Stimulated activated CD4-positive, alpha-beta T cell treated with anti-CD3 and anti-CD28 coated beads, Interleukin-15, amount 100 ng/mL, for 1 hour (primary cell): ENCODE results near the gene RPGR.

Experiments used
- DNase-seq, 2 donors: peaks; one replicate each; pipeline ENCODE4 v3.0.0-alpha.2; 2020; ENCODE audit warnings: low read depth in 1 of 2, low spot score in 1 of 2

Gene RPGR

DNA sequence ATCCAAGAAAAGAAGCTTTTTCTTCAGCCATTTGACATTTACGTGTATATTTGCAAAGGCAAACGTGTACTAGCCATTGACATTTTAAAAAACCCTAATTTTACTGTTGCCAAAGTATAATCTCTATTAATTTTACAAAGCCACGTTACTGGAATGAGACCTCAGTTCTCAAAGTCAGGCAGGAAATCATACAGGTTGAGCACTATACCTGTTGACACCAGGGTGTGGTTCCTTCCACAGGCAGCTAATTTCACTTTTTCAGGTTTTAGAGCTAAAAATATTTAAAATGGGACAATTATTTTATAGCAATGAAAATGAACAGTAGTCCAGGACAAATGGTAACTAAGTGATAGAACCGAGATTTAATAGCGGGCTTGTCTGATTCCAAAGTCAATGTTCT is 6.5 kb downstream of the RPGR start:
- DNase-seq: no peak

DNA sequence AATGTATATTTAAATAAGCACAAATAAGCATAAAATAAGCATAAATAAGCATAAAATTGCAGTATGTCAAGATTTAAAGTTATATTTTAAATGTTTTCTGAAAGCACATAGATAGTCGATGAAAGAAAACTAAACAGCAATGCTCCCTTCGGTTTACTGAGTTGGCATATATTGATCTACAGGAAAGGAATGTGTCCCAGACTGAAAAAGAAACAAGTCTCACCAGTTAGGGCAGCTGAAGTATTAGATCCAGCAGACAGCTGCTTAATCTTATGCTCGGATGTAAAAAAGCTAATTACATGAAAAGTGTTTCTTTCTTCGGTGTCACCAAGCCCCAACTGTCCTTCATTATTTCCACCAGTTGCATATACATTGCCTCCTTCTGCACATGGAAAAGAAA is 8.7 kb downstream of the RPGR start:
- DNase-seq: no peak

DNA sequence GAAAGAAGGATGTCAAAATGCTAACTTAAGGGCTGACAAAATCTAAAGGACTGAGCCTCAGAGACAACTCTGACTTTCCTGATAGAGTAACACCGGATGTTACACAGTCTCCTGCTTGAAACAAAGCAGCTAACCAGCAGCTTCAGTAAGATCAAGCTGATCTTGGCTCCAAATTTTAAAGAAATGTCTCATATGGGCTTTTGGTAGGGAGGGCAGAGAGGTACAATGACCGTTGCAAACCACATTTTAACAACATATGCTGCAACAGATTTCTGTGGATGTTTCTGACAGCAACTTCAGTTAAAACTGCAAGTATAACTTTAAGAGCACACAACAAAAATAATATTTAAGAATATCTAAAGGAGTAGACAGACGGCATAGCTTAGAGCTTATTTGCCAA is 9.1 kb downstream of the RPGR start:
- DNase-seq: no peak

DNA sequence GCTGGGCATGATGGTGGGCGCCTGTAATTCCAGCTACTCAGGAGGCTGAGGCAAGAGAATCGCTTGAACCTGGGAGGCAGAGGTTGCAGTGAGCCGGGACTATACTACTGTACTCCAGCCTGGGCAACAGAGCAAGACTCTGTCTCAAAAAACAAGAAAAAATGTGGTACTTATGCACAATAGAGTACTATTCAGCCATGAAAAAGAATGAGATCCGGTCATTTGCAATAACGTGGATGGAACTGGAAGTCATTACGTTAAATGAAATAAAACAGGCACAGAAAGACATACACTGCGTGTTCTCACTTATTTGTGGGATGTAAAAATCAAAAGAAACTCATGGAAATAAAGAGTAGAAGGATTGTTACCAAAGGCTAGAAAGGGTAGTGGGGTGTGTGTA is 12.1 kb downstream of the RPGR start:
- no peak for DNase-seq

DNA sequence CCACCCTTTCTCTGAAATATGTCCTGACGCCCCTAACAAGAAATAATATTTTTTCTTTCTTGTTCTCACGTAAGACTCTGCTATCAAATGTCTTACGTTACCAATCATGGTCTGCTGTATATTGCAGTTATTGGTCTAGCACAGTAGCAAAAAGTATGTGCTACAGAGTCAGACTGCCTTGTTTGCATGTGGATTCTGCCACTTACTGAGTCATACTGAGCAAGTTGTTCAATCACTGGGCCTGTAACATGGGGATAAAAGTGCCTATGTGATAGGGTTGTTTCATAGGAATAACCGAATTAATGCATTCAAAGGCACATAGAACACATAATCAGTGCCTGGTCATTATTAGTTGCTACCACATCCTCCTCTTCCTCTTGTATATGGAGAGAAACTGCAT is 14.1 kb downstream of the RPGR start:
- no peak for DNase-seq

DNA sequence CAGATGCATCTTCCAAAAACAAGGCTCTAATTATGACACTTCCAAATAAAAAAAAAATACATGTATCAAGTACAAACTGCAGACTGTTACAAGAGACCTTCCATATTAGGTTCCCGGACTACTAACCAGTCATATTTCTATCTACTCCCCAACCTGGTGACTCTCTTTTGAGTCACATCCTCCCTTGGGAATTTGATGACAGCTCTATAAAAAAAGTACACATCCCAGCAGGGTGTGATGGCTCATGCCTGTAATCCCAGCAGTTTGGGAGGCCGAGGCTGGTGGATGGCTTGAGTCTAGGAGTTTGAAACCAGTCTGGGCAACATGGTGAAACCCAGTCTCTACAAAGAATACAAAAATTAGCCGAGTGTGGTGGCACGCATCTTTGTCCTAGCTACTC is 14.9 kb downstream of the RPGR start:
- DNase-seq: no peak

DNA sequence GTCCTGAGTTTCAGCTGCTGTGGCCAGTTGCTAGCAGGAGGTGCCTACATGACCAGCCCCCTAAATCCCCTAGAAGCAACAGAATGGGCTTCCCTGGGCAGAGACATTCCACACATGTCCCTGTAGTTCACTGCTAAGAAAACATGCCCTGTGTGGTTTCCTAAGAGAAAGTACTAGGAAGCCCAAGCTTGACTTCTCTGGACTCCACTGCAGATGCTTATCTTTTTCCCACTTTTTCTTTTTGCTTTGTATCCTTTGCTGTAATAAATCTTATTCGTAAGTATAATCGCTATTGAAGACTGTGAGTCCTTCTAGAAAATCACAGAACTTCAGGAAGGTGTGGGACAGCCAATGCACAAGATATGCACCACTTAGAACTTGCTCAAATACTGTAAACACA is 15.6 kb downstream of the RPGR start:
- DNase-seq: no peak

DNA sequence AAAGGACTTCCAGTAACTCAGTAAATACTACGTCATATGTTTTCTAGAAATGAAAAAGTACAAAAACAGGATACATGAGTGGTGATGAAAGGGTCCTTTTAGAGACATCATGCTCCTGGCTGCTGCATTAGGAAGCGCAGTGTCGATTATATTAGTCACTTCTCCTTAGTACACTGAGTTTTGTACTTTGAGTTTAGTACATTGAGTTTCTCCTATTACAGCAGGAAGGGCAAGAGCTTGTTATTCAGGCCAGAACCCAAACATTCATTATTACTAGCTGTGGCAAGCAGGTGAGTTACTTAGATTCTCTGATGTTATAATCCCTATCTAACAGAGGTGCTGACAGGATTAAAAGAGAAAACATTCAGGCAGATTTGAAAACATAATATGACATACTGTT is 21.3 kb downstream of the RPGR start:
- no peak for DNase-seq

DNA sequence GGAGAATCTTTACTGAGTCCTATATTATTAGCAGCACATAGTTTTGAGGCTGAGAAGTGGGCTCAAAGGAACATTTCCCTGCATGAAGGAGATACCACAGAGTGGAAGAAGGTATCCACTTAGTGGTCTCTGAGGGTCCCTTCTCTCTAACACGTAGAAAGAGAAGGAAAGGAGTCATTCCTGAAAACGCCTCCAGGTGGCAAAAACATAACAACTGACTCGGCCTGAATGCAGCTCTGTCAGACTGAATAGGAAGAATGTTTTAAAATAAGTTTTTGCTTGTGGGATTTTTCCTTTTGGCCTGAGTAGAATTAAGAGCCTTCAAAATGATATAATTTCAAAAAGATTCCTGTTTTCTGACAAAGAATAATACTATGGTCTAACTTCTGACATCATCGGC is 23.3 kb downstream of the RPGR start:
- DNase-seq: no peak

DNA sequence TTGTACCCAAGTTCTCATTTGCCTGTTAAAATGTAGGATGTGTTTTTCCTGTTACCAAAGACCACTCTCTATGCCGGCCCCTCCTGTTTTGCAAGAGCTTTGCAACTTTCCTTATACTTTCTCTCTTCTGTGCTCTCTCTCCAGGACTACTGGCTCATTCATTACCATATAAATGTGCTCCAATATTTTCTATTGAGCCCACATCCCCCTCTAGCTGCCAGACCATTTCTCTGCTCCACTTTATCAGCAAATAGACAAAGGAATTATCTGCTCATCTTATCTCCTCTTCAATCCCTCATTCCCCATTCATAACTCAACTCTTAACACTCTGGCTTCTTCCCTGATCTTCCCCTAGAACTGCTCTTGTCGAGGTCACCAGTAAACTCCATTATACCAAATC is 33.6 kb downstream of the RPGR start:
- DNase-seq: no peak

DNA sequence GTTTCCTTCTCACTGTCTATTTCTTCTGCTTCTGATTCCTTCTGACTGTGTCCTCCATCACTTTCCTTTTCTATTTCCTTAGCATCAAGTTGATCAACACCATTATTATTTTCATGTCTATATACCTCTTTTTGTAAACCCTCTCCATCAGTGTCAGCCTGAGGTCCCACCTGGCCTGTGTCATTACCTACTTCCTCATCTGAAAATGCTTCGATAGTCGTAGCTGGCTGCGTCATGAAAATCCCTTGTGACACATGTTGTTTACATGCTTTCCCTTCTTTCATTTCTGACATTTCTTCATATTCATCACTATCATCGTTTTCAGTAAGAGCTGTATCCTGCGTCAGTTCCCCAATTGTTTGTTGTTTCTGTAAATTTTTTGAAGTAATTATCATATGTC is 39.6 kb downstream of the RPGR start:
- no peak for DNase-seq

DNA sequence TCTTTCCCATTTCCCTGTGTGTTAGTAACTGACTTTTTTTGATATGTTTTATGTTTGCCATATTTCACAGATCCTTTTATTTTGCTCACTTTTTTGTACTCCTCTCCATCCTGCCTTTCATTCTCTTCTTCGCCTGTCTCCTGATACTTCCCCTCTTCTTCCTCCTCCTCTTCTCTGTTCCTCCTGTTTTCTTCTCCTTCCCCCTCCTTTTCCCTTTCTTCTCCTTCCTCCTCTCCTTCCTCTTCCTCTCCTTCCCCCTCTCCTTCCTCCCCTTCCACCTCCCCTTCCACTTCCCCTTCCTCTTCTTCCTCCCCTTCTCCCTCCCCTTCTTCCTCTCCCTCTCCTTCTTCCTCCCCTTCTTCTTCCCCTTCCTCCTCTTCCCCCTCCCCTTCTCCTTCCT is 41.7 kb downstream of the RPGR start:
- DNase-seq: no peak

DNA sequence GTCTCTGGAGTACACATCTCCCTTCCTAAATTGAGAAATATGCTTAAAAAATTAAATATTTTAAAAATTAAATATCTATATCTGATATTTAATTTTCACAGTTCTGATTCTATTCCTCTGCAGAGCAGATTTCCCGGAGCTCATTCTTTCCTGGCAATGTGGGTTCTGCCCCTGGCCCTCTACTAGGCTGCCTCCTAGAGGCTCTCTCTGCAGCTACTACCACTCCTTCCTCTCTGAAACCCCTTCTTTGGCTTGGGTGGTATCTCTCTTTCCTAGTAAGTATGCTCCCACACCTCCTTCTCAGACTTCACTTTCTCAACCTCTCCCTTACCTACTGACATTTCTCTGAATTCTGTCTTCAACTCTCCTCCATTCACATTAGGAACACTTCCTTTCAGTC is 45.3 kb downstream of the RPGR start:
- DNase-seq: no peak

DNA sequence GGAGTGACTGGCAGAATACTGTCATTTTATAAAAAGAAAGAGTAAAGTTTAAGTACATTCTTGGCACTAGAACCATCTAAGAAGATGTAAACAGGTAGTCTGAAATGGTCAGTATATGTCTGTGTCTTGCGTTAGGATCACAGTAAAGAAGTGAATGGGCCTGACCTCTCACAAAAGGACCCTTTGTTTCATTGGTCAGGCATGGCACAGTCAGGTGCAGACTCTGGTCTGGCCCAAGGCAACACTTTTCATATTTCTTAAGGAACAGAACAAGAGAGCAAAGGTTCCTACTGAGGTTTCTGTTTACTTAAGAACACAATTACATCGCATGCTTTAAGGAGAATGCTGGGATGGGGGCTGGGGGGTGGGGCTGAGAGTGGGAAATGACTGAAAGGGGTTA is 48.1 kb downstream of the RPGR start:
- no peak for DNase-seq

DNA sequence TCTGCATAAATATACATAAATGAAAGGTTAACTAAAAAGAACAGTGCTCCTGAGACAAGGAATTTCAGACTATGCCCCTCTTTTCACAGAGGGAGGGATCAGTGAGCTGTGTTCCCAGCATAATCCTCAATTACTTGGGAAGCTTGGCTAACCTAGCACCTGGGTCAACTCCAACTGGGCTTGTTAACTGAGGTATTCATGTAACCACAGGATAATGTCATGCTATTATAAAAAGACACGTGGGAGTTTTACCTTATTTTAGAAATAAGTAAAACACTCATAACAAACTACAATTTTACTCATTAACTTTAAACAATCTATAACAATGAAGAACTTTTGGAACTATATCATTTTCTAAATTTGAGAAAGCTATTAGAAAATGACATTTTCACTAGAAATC is 48.6 kb downstream of the RPGR start:
- DNase-seq: no peak

DNA sequence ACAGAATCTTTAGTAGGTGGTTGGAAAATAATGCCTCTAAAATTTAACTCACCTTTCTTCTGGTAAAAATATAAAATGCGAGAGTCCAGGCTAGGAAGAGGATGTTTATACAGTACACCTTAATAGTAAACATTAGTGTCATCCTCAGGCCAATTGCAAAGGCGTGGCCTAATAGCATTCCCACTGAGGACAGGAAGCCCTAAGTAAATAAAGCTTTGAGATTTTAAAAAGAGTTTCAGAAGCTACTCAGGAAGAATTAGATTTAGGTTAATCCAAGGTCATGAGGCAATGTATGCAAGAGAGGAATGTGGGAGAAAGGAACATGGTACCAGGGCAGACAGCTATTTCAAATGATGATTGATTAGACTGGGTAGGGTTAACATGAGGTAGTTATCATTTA is 49.5 kb downstream of the RPGR start:
- DNase-seq: no peak

DNA sequence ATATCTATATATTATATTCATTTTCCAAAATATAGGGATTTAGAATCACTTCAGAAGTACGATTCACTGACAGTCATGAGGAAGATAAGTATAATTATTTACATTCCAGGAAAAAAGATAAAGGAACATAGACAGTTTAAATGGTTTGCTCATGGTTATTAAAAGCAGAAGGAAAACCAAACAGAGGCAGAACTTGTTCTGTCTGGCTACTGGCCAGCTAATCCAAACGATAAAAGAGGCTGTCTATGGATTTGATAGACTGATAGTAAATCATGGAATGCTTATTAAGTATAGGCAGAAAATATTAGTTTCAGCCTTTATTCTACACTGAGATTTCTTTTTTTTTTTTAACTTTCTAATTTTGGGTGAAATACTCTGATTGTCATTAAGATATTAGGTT is 50.2 kb downstream of the RPGR start:
- no peak for DNase-seq

DNA sequence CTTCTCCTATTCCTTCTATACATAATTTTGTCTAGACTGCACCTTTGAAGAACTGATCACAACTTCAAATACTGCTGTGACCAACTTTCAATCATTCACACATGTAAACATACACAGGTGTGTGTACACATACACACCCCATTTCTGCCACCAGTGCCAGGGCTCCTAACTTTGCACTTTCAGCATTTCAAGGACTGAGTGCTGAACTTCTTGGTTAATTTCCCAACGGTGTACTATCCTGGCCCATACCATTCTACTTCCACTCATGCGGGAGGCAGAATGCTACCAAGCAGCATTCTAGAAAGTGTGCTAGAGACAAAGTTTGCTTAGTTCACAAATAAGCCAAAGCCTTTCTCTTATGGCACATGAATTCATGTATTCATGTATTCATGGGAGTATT is 51.2 kb downstream of the RPGR start:
- no peak for DNase-seq

DNA sequence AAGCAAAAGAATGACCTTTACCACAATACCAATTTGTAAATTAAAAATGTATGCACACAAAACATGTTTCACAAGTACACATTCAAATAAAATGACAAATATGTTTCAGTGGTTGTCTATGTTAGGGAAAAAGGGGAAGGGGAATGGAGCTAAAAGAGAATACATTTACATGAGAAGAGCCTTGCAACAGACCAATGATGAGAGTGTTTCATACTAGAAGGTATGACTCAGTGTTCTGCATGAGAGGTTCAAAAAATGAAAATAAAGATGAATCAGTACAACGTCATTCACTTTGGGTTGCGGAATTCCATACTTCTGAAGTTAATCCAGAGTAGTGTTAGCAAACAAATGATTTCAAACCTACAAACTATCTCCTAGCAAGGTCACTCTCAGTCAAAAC is 51.7 kb downstream of the RPGR start:
- DNase-seq: no peak

DNA sequence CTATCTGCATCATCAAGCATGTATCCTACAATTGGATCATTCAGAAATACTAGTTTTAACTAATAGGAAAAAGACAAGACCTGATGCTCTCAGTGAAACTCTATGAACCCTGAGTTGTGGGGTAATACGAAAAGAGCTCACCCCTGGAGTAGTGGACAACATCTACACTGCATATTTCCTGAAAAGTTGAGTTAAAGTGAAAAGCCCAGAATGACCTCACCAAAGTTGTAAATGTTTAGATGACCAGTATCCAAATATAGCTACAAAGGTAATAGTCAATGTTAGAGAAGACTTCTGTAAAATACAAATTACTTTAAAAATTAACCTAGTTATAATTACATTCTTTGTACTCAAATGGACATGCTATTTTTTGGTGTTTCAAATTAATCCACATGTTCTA is 53.9 kb downstream of the RPGR start:
- DNase-seq: no peak

DNA sequence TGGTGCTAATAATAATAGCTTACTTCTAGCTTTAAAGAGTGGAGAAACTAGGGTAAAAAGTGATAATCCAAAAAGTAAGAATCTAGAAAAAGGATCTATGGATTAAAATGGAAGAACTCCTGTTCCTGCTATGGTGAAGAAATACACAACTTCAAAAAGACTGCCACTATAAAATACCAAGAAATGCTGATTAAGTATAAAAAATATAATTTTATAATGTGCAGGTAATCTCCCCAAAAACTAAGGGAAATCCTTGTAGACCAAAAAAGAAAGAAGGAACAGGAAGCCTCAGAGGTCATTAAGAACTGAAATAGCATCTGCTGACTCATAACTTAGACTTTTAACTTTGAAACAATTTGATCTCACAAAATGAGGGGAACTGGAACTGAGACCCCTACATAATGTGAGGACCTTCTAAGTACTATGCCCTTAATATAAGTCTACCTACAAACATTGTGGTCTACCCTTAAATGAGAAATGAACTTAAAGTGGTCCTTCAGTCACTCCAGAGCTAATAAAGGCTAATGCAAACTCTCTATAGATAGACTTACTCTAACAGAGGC is 56.1 kb downstream of the RPGR start:
- DNase-seq: no peak

DNA sequence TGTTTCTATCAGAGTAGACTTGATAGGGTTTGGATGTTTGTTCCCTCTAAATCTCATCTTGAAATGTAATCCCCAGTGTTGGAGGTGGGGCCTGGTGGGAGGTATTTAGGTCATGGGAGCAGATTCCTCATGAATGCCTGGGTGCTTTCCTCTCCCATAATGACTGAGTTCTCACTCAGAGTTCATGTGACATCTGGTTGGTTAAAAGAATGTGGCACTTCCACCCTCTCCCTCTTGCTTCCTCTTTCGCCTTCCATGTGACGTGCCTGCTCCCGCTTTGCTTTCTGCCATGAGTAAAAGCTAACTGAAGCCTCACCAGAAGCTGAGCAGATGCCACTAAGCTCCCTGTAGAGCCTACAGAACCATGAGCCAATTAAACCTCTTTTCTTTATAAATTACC is 59.3 kb downstream of the RPGR start:
- no peak for DNase-seq

DNA sequence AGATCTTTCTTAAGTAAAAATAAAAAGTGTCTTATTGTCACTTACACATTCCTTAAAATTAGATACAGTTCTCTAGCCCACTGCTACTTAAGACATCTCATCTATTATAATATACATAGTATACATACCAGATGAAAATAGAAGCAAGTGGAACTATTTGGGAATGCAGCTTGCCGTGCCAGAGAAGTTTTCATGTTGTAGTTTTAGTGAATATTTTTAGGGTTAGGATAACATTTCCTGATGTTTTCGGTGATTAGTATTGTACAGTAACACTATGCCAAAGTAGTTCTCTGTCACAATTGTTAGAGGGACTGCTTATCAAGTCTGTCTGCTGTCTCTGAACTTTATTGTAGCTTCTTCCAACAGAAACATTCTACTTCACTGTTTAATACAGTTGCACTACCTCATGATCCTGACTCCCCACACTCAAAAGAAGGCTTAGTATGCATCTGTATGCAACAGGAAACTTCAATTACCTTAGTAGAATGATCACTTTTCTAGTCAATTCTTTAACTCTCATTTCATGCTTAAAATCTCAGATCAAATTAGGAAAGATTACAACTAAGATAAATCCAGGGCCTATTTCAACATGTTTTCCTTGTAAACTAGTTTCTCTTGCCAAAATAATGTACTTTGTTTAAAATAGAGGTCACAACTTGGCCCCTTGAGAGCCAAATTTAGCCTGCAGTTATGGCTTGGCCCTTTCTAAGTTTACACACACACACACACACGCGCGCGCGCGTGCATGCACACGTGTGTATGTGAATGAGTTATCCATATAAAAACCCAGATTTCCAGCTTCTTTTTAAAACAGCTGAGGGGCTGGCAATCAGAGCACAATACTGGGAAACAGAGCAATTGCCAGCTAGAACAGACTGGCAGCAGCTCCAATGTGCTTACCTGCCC is 64.3 kb downstream of the RPGR start:
- DNase-seq: no peak
